Fibroblast of the aortic adventitia (primary cell): ENCODE measurements around the gene ATP8A2. TPM values are rescaled to one million over a fixed set of nuclear protein-coding genes. Genes with fewer than 3 reads are reported as not detected.

Source experiments
- DNase-seq: peaks from one replicate; pipeline ENCODE4 v3.0.0-alpha.2; 2010; ENCODE audit warnings: low read depth
- H3K4me3 ChIP-seq: 2 replicates; pipeline ENCODE4 v1.5.1; 2011; ENCODE audit warnings: low read depth, mild to moderate bottlenecking, control low read depth, low read length, moderate library complexity
- CTCF ChIP-seq: IDR thresholded peaks from 2 replicates; pipeline ENCODE4 v1.5.1; 2011; ENCODE audit warnings: mild to moderate bottlenecking, low read length, control low read depth, inconsistent platforms; ENCODE audit not compliant: insufficient read depth
- total RNA-seq: library from RNA; depleted of rRNA; stranded (reverse); fragments of >200 nt; gene quantifications from 2 replicates; pipeline ENCODE4 v1.2.3, GENCODE V29; 2012; ENCODE audit warnings: low replicate concordance

ATP8A2 gene
- total RNA-seq, 1 donor = under 0.01 TPM

DNA sequence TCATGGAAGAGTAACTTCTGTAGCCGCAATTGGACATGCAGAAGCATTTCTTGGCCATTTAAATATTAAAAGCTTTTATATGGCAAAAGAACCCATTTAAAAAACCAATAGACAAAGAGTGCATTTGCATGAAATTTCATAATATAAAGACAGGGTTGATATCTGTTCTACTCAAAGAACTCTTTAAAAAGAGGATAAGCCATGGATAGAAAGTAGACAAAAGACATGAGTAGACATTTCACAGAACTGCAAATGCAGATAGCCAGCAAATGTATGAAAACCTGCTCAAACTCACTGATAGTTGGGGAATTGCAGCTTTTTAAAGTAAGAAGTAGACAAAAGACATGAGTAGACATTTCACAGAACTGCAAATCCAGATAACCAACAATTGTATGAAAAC lies 462.0 kb downstream of the ATP8A2 start:
- no peak for TF ChIP-seq CTCF
- no peak overlapping the region for H3K4me3 ChIP-seq
- no peak for DNase-seq

GRCh38 chr13:25836574-25837336 lies 465.0 kb downstream of the ATP8A2 start:
- TF ChIP-seq CTCF = no peak
- DNase-seq = no peak
- no peak overlapping the region for H3K4me3 ChIP-seq

- H3K4me3 ChIP-seq = no peak overlapping the region
- TF ChIP-seq CTCF = no peak
- DNase-seq = no peak
Measured at GRCh38 chr13:25839371-25839770, 467.6 kb downstream of the ATP8A2 start.

DNA sequence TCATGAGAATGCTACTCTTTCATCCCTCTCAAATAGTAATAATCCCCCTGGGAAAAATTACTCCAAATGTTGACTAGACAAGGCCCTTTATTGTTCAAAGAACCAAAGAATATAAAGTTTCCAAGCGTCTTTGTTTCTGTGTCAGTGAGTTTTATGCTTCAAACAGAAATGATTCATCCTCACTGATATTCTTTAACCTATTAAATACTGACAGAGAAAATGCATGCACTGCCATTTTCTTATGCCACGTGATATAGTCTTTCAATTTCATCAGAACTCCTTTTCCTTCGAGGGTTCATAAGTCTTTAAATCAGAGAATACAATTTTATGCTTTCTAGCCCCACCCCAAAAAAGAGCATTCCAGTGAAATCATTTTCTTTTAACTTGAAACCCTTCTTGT lies 468.5 kb downstream of the ATP8A2 start:
- TF ChIP-seq CTCF = no peak
- no peak for DNase-seq
- no peak overlapping the region for H3K4me3 ChIP-seq

- H3K4me3 ChIP-seq = no peak overlapping the region
- no peak for TF ChIP-seq CTCF
- no peak for DNase-seq
Measured at GRCh38 chr13:25840931-25841330, 469.2 kb downstream of the ATP8A2 start.

GRCh38 chr13:25843692-25844091 lies 471.9 kb downstream of the ATP8A2 start:
- DNase-seq = no peak
- no peak for TF ChIP-seq CTCF

More at GRCh38 chr13:25843692-25844091, 471.9 kb downstream of the ATP8A2 start:
- H3K4me3 ChIP-seq = no peak overlapping the region
